ENCODE results near the gene ANO5.
"Not testable (repeated sequence)": the region's sequence is repeated elsewhere in the genome, so short reads cannot be mapped to it uniquely, and the experiment has no call there.

The ANO5 gene

DNA sequence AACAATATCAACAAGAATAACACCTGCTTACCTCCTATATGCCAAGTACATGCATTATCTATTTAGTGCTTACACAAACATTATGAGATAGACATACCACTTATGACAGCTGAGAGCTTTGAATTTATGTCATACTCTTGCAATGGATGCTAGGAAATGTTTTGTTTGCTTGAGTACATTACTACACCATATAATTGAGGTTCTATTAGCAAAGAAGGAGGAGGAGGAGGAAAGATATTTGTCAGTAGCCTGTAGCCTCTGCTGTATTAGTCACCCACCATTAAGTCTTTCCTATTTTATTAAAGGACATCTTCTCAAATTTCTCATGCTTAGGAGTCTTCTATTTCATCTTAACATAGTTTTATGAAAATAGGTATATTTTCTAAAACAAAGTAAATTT, 6.4 kb downstream of the ANO5 start:
- no peak for DNase-seq (ENCODE audit: low read depth)

DNA sequence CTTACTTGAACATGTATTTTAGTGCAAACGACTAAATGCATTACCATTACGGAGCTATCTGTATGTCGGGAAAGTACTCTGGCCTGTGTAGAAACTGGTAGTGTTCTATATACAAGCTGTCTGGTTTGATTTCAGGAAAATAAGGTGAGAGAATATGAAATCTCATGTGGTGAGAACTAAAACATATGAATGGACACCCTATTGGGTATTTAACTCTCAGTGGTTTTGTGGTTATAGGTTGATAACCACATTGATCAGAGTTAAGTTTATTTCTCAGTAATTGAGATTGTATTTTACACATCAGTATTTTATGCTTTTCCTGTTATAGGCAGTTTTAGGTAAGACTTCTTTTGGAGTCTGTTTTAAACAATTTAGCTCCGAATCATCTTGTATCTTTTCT, 10.4 kb downstream of the ANO5 start:
- DNase-seq (ENCODE audit: low read depth) = no peak

DNA sequence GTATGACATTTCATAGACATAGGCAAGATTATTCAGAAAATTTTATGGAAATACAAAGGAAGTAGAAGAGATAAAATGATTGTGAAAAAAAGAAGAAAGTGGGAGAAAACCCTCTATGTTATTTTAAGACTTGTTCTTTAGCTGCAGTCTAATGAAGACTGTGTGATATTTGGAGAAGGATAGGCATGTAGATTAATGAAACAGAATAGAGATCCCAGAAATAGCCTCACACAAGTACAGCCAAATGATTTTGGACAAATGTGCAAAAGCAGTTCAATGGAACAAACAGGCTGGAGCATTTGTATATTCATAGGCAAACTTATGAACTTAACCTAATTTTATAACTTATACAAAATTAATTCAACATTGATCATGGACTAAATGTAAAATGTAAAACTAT, 14.3 kb downstream of the ANO5 start:
- DNase-seq (ENCODE audit: low read depth) = no peak

DNA sequence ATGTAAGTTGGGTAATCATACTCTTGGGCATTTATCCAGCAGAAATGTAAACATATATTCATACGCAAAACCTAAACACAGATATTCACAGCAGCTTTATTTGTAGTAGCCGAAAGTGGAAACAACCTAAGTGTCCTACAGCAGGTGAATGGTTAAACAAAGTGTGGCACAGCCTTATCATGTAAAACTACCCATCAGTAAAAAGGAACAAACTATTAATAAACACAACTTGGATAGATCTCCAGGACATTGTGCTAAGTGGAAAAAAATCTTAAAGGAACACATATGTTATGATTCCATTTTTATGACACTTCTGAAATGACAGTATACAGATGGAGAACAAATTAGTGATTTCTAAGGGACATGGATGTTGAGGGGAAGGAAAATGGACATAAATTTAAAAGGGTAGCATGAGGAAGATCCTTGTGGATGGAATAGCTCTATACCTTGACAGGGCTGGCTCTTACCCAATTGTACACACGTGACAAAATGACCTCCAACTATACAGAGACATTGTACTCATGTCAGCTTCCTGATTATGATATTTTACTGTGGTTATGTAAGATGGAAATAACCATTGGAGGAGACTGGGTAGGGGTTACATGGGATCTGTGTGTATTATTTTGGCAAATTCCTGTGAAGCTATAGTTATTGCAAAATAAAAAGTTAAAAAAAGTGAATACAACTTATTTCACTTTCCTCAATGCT, 15.4 kb downstream of the ANO5 start:
- no peak for DNase-seq (ENCODE audit: low read depth)

DNA sequence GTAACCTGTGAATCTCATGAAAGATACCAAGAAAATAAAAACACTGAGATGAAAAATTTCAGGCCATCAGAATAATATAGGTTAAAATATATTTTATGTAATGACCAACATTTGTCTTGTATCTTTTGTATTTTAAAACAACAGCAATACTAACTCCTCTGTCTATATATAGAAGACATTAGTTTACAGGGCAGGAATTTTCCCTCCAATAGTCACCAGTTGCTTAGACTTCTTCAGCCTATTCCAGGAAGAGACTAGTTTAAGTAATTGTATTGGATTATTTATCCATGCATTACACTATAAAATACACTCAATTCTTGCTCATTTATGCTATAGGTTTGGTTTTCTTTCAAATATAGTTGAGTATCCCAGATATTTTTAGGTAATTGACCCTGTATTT, 24.1 kb downstream of the ANO5 start:
- no peak for DNase-seq (ENCODE audit: low read depth)

DNA sequence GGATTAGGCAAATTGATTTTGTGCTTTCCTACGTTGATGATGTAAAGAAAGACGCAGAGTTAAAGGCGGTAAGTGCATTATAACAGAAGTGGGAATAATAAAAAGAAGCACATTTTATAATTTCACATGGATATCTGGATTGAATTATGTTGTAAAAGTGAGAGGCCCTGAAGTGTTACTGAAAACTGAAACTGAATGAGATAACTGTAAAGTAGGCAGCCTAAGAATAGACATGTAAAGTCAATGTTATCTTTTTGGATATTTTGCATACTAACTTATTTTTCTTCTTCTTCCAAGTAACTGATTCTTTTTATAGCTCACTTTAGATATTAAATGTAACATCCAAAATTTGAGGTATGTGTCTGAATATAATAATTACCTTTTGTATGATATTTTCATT, 28.3 kb downstream of the ANO5 start:
- no peak for DNase-seq (ENCODE audit: low read depth)

DNA sequence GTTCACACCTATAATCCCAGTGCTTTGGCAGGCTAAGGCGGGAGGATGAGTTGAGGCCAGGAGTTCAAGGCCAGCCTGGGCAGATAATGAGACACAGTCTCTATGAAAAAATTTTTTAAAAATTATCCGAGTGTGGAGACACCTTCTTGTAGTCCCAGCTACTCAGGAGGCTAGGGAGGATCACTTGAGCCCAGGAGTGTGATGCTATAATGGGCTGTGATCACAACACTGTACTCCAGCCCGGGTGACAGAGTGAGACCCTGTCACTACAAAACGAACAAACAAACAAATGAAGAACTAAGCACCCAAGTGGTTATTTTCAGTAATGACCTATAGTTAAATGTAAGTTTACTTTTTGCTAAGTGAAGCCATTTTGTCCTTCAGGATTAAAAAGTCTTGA, 32.3 kb downstream of the ANO5 start:
- no peak for DNase-seq (ENCODE audit: low read depth)

DNA sequence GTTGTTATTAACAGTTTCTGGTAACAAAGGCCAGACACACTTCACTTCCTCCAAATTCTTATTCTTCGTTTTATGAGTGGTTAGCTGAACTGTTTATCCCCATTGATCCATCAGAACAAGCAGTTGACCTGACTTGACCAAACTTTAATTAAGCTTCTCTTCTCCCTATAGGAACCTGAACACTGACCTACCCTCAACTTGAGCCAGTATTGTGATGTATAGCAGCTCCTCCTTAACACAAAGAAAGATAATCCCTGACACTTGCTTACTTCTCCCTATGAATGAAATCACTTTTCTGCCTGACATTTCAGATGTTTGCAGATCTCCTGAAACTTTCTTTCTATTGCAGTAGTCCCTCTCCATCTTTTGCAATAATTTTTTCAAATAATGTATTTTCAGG, 41.9 kb downstream of the ANO5 start:
- DNase-seq (ENCODE audit: low read depth) = no peak

DNA sequence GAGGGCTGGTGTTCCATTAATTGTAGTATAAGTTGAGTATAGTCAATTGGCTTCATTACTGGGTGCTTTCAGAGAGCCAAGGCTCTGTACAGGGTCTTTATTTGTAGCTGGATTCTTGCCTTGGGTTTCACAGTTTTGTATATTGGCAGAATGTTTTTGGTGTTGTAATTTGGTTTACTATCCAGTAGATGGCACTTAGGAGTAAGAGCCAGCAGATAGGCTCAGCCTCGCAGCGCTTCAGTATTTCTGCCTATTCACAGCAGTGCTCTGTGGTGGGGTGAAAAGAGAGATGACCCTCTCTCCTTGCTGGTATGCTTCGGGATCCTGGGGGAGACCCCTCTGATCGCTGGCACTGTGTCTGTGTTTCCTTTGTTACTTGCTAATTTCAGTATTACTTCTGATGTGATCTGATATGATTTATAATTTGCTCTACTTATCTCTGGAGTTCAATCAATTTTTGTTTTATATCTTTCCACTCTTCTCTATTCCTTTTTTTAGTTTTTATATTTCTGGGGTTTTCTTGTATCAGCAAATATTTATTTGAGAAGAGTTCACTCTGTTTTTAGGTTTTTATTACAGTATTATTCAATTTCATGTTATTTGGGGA, 52.2 kb downstream of the ANO5 start:
- DNase-seq (ENCODE audit: low read depth) = no peak

DNA sequence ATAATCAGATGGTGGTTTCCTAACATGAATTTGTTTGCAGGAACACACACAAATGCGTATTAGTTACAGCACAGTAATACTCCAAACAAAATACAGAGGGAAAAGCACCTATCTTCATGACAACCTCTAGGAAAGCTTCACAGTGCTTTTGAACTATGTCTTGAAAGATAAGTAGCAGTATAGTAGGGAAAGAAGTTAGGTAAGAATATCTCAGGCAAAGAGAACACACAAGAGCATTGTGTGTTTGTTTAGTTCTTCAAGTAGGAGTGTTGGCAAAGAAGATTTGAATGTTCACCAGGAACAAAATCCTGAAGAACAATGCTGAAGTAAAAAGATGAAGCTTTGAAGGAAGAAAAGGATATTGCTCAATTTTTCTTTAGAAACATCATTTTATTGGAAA, 54.1 kb downstream of the ANO5 start:
- no peak for DNase-seq (ENCODE audit: low read depth)

DNA sequence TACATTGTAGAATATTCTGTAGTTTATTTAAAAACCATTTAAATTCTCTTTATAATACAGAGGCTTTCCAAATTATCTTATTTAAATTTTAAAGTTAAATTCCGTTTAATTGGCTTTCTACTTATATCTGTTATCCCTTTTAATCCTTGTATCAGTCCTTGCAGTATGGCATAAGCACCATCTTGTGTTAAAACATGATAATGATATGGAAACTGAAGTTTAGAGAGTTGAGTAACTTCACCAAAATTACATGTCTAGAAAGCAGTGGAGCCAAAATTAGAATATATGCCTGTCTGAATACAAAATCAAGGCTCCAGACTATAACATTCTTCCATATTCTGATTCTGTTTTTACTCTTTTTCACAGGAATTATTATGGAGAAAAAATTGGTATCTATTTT, 57.0 kb downstream of the ANO5 start:
- no peak for DNase-seq (ENCODE audit: low read depth)

DNA sequence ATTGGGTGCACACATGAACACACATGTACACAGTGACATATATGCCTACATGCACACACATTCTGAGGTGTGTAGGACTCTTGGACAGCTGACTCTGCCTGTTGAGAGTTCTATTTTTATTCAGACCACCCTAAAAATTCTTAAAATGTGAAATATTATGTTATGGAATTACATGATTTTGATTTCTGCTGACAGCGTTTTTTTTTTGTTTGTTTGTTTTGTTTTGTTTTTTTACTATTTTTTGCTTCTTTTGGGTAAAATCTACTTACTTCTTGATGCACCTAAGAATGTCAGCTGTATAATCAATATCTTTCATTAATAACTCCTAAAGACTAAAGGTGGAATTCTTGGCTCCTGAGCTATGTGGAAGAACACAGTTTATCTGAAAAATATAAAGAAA, 64.0 kb downstream of the ANO5 start:
- DNase-seq (ENCODE audit: low read depth) = no peak

DNA sequence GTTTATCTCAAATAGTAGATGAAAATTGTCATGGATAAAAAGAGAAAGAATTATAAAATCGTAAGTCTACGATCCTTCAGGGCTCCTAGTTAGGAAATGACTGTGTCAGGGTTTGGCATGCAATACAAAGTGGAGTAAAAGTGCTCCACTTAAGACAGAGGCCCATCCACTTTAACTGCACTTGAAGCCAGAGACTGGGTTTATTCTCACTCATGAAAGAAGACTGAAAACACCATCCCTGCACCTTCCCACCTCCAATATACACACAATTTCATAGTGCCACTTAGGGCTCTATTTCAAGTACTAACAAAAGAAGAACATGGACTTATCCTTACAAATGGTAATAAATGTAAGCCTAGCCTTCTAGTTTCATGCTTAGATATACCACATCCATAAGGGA, 70.7 kb downstream of the ANO5 start:
- DNase-seq (ENCODE audit: low read depth) = no peak

DNA sequence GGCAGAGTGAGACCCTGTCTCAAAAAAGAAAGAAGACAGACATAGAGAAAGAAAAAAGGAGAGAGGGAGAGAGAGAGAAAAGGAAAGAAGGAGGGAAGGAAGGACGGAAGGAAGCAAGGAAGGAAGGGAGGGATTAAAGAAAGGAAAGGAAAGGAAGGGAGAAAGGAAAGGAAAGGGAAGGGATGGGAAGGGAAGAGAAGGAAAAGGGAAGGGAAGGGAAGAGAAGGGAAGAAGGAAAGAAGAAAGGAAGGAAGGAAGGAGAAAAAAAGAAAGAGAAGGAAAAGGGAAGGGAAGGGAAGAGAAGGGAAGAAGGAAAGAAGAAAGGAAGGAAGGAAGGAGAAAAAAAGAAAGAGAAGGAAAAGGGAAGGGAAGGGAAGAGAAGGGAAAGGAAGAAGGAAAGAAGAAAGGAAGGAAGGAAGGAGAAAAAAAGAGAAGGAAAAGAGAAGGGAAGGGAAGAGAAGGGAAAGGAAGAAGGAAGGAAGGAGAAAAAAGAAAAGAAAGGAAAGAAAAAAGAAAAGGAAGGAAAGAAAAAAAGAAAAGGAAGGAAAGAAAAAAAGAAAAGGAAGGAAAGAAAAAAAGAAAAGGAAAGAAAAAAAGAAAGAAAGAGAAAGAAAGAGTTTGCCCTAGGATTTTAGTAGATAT, 76.2 kb downstream of the ANO5 start:
- not testable (repeated sequence) for DNase-seq (ENCODE audit: low read depth)

DNA sequence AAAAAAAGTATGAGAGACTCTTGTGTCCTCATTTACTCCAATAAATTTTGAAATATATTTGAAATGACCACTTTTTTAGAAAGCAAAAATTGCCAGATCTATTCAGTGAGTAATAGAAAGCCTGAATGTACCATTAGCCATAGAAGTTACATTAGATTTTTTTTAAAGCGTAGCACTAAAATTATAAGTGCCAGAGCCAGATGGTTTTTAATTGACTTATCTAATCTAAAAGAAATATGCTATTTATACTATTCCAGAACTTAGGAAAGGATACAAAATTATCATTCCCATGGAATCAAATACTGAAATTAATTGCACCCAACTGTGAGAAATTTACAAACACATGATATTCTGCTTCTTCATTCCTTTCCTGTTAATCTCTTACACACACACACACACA, 80.9 kb downstream of the ANO5 start:
- no peak for DNase-seq (ENCODE audit: low read depth)

DNA sequence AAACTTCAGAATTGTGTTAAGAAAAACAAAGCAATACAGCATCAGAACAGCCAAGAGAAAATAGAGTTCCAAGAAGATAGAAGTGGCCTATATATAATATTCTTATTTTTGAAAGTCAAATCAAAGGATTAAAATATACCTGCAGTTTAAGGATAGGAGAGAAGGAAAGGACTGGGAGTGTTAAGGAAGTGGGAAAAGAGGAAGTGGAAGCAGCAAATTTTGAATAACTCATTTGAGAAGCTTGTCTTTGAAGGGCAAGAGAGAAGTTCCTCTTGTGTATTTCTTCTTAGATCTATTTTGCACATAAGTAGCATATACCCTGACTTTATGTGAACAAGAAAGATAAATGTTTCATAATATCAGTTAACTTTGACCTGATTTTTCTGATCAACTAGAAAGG, 82.7 kb downstream of the ANO5 start:
- DNase-seq (ENCODE audit: low read depth) = no peak

DNA sequence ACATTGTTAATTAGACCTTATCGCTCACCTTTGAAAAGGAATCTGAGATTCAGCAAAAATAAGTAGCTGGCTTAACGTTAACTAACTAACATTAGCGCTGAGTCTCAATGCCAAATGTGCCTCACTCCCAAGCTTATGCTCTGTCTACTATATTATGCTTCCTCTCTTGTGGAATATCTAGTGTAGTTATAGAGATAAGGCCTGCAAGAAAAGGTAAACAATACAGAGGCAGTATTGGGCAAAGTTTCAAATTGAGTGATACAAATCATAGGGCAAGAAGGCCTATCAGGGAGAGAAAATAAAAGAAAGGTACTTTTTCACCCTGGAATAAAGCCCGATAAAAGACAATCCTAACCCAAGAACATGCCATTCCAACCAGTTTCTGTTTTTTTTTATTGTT, 83.7 kb downstream of the ANO5 start:
- no peak for DNase-seq (ENCODE audit: low read depth)

DNA sequence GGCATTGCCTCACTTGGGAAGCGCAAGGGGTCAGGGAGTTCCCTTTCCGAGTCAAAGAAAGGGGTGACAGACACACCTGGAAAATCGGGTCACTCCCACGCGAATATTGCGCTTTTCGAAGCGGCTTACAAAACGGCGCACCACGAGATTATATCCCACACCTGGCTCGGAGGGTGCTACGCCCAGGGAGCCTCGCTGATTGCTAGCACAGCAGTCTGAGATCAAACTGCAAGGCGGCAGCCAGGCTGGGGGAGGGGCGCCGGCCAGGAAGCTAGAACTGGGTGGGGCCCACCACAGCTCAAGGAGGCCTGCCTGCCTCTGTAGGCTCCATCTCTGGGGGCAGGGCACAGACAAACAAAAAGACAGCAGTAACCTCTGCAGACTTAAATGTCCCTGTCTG, 92.1 kb downstream of the ANO5 start:
- DNase-seq (ENCODE audit: low read depth) = not testable (repeated sequence)

DNA sequence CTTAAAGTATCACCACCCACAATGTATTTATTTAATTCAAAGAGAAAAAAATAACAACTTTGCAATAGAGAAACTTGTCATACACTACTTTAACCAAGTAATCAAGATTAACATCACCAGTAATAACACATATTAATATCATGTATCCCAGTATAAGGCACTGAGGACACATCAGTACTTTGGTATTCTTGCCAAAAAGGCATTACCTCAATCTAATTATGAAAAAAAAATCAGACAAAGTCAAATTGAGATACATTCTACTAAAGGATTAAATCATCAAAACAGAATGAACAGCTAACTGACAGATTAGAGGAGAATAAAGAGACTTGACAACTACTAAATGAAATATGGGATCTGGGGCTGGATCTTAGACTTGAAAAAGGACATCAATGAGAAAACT, 109.5 kb downstream of the ANO5 start:
- DNase-seq (ENCODE audit: low read depth) = no peak

DNA sequence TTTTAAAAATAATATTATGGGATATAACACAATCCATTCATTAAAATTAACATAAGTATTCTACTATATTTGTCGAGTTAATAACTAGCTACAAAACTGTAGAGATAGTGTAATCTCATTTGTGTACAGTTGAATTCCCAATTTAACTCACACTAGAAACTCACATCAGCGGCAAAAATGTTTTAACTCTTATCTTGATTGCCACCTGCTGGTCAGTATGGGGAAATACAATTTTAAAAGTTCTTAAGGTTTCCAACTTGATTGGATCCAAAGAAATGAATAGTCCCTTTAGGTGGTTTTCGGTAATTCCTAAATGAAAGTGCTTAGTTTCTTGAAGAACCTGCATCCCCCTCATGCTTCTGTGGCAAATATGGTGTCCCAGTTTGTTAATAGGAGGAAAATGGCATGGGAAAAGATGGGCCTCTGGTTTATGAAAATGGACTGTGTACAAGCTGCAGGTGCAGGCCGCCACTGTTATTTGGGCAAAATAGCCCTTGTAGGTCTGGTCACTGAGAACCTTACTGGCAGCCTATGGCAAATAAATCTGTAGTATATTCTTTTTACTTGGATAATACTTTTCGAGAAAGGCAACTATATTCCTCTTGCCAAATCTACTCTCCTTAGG, 111.6 kb downstream of the ANO5 start:
- no peak for DNase-seq (ENCODE audit: low read depth)

DNA sequence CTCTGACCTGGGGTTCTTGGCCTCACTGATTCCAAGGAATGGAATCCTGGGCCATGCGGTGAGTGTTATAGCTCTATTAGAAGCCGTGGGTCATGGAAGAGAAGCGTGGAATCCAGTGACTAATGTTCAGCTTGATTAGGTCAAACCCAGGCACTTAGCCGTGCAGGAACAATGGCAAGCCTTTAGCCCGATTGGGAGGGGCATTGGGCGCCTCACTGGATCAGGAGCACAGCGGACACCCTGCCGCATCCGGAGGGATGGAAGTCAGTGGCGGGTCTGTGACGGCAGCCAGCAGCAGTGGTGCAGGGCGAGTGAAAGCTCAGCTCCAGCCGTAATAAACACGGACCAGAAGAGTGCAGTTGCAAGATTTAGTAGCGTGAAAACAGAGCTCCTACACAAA, 124.8 kb downstream of the ANO5 start:
- DNase-seq (ENCODE audit: low read depth) = no peak

DNA sequence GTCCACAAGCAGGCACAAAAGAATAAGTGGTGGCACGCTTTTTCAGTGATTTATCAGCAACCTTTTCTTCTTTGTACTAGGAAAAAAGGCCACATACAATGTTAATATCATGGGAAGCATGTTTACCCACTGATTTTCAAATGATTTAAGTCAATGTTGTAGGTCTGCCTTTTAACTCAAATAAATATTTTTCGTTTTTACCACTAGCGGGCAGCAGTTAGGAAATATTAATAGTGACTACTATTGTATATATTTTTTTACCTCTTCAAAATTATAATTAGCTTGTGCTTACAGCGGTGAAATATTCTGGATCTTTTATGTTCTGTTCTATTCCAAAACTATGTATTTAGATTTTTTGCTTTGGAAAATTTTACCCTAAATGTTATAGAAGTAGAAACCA, 138.9 kb downstream of the ANO5 start:
- no peak for DNase-seq (ENCODE audit: low read depth)
